ENCODE data around the gene TMPRSS7.

DNA sequence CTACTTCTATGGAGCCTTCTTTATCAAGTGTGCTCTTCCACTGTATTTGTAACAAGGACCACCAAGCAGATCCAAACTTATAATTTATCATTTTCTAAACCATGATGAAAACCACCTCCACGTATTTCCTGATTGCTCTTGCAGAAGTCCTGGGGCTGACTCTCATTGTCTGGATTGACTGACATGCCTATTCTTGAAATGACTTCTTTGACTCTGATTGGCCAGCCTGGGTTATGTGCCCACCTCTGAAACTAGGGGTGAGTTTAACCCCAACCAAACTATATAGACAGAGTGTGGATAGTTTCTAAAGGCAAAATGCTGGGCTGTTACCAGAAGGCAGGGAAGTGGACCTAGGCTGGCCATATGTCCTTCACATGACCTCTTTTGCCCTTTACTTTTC, 12.7 kb downstream of the TMPRSS7 start:
- TF ChIP-seq CTCF (IDR thresholded peaks at IDR 0.05) (no peak), POLR2A (IDR thresholded peaks at IDR 0.05) (no peak)
